Trophoblast cell (in vitro differentiated cells and primary cell): ENCODE data around the gene AFF2.

Experiments used
- DNase-seq, 2 donors: peaks; one replicate each; pipeline ENCODE4 v3.0.0-alpha.2; 2016
- H2AFZ ChIP-seq: 2 replicates; pipeline ENCODE4 v1.6.1; 2013; ENCODE audit warnings: low read length, moderate library complexity, mild to moderate bottlenecking; ENCODE audit not compliant: insufficient read depth, poor library complexity
- H2AK5ac ChIP-seq: 2 replicates; pipeline ENCODE4 v1.6.1; 2013; ENCODE audit warnings: mild to moderate bottlenecking, low read length
- H2BK120ac ChIP-seq: 2 replicates; pipeline ENCODE4 v1.6.1; 2013; ENCODE audit warnings: low read length, mild to moderate bottlenecking, moderate library complexity; ENCODE audit not compliant: insufficient read depth, poor library complexity
- H2BK12ac ChIP-seq: 2 replicates; pipeline ENCODE4 v1.6.1; 2013; ENCODE audit warnings: mild to moderate bottlenecking, low read length, moderate library complexity
- H2BK5ac ChIP-seq: 2 replicates; pipeline ENCODE4 v1.6.1; 2013; ENCODE audit warnings: low read length, low read depth, moderate library complexity, mild to moderate bottlenecking; ENCODE audit not compliant: poor library complexity
- H3K14ac ChIP-seq: 2 replicates; pipeline ENCODE4 v1.6.1; 2013; ENCODE audit warnings: mild to moderate bottlenecking, low read length
- H3K18ac ChIP-seq: 2 replicates; pipeline ENCODE4 v1.6.1; 2013; ENCODE audit warnings: mild to moderate bottlenecking, low read length
- H3K23ac ChIP-seq: 2 replicates; pipeline ENCODE4 v1.6.1; 2013; ENCODE audit warnings: low read length
- H3K27ac ChIP-seq: 2 replicates; pipeline ENCODE4 v1.5.1; 2013; ENCODE audit warnings: low read depth, mild to moderate bottlenecking, inconsistent platforms, low read length, moderate library complexity
- H3K27me3 ChIP-seq: 2 replicates; pipeline ENCODE4 v1.6.1; 2013; ENCODE audit warnings: inconsistent platforms, mild to moderate bottlenecking, low read length, moderate library complexity; ENCODE audit not compliant: insufficient read depth
- H3K36me3 ChIP-seq, 2 experiments: 1 replicate in 1 of 2; 2 replicates in 1 of 2; pipeline ENCODE4 v1.6.1; 2013; ENCODE audit warnings: low read length in 2 of 2, mild to moderate bottlenecking in 2 of 2, moderate library complexity in 1 of 2; ENCODE audit not compliant: insufficient read depth in 2 of 2, control insufficient read depth in 1 of 2
- H3K4ac ChIP-seq: 2 replicates; pipeline ENCODE4 v1.6.1; 2013; ENCODE audit warnings: low read depth, mild to moderate bottlenecking, low read length, moderate library complexity
- H3K4me1 ChIP-seq, 2 experiments: 1 replicate in 1 of 2; 2 replicates in 1 of 2; pipeline ENCODE4 v1.6.1; 2013; ENCODE audit warnings: low read length in 2 of 2, mild to moderate bottlenecking in 2 of 2, moderate library complexity in 1 of 2; ENCODE audit not compliant: insufficient read depth in 2 of 2, control insufficient read depth in 1 of 2
- H3K4me2 ChIP-seq: 2 replicates; pipeline ENCODE4 v1.6.1; 2013; ENCODE audit warnings: inconsistent platforms, mild to moderate bottlenecking, low read length, moderate library complexity
- H3K4me3 ChIP-seq: 2 replicates; pipeline ENCODE4 v1.5.1; 2013; ENCODE audit warnings: mild to moderate bottlenecking, low read depth, low read length, inconsistent platforms
- H3K79me1 ChIP-seq: one replicate; pipeline ENCODE4 v1.6.1; 2013; ENCODE audit warnings: low read length
- H3K79me2 ChIP-seq: 2 replicates; pipeline ENCODE4 v1.6.1; 2013; ENCODE audit warnings: low read length, mild to moderate bottlenecking; ENCODE audit not compliant: control insufficient read depth, insufficient read depth, poor library complexity
- H3K9ac ChIP-seq: 2 replicates; pipeline ENCODE4 v1.6.1; 2013; ENCODE audit warnings: mild to moderate bottlenecking, low read length
- H3K9me3 ChIP-seq: 2 replicates; pipeline ENCODE4 v1.6.1; 2013; ENCODE audit warnings: low read depth, mild to moderate bottlenecking, control low read depth, inconsistent platforms, low read length; ENCODE audit not compliant: insufficient read depth
- H4K12ac ChIP-seq: 2 replicates; pipeline ENCODE4 v1.6.1; 2013; ENCODE audit warnings: low read depth, mild to moderate bottlenecking, low read length, moderate library complexity
- H4K8ac ChIP-seq: 2 replicates; pipeline ENCODE4 v1.6.1; 2013; ENCODE audit warnings: low read depth, mild to moderate bottlenecking, low read length, moderate library complexity
- H4K91ac ChIP-seq: one replicate; pipeline ENCODE4 v1.6.1; 2013; ENCODE audit warnings: low read depth, mild to moderate bottlenecking, low read length, moderate library complexity
- WGBS: extraction: QIAGEN DNeasy Blood & Tissue Kit; methylation state at CpG from one replicate; pipeline ENCODE4 v1.1.7; 2013; ENCODE audit warnings: missing lambda C conversion rate; ENCODE audit not compliant: insufficient read length, insufficient coverage; ENCODE audit errors: extremely low coverage; 5-methylcytosine and 5-hydroxymethylcytosine counted together

The AFF2 gene

DNA sequence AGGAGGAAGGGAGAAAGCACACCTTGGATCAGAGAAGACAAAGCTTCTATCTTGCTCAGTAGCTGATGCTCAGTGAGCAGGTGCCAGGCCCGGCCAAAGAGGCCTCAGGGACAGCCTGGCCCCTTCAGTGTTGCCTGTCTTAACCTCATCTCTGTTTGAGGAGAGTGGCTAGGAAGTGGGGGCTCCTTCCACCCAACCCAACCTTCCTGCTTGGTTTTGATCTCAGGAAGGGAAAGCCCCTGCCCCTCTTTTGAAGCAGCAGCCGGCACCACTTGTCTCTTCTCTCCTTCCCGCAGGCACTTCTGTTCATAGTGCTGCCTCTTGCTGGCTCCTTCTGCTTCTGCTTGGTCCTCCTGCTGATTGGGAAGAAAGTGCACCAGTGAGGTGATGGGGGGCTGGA is 2.4 kb upstream of the AFF2 start:
- Histone ChIP-seq H2AFZ (no peak overlapping the region), H3K4ac (no peak overlapping the region), H2BK5ac (no peak overlapping the region), H3K36me3 (no peaks in the 10 kb centered on the region), H4K8ac (no peak overlapping the region), H3K79me1 (no peaks in the 10 kb centered on the region), H3K4me1 (no peaks in the 10 kb centered on the region), H3K27ac (no peak overlapping the region), H3K18ac (no peak overlapping the region), H3K4me2 (no peak overlapping the region), H2BK120ac (no peak overlapping the region), H4K12ac (no peak overlapping the region), H2BK12ac (no peak overlapping the region), H3K79me2 (no peaks in the 10 kb centered on the region), H4K91ac (no peak overlapping the region), H3K23ac (no peak overlapping the region), H3K27me3 (no peaks in the 10 kb centered on the region), H3K9ac (no peak overlapping the region), H3K14ac (no peak overlapping the region), H3K4me3 (no peak overlapping the region), H3K9me3 (no peaks in the 10 kb centered on the region), H2AK5ac (no peak overlapping the region)
- DNase-seq: no peak
- WGBS: no CpG with 5 or more reads among the region's 3 CpGs

DNA sequence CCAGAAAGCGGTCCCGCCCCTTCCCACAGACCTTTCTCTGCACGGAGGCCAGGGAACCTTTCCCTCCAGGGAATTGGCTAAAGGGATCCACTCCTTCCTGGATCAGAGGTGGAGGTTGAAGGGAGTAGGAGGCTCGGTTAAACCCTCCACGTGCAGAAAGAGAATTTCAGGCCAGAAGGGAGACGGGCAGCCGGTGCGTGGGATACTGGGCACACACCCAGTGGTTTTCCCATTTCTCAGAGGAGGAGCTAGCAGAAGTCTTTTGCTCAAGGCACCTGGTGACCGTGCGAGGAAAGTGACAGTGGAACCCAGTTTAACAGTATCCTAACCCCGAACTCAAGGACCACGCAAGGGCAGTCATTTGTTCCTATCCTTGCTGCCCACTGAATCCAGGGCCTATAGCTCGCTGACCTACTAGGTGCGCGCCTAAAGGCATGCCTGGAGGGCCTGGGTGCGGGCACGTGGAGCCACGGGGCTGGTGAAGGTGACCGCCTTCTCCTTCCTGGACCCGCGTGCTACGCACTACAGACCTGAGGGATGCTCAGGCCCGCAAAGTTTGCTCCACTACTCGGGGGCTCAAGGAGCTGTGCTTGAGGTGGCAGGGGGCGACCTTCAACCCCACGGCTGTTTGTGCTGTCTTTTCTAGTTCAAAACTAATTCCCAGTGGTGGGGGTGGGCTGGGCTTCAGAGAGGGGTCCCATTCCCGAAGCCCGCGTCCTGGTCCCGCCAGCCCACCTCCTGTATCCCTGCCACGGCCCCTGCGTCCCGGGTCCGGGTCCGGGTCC is 587 bp upstream of the AFF2 start:
- H3K14ac ChIP-seq: no peak overlapping the region
- peak overlapping the region; percentile 60 for H3K4me2 ChIP-seq
- no peak overlapping the region for H3K27ac ChIP-seq
- no peak overlapping the region for H3K18ac ChIP-seq
- H2BK5ac ChIP-seq: no peak overlapping the region
- DNase-seq: no peak
- H4K8ac ChIP-seq: no peak overlapping the region
- no peaks in the 10 kb centered on the region for H3K79me1 ChIP-seq
- H3K4me1 ChIP-seq: peaks cover 0 to 2% of the 10 kb centered on the region in 2 experiments
- H3K4me3 ChIP-seq: no peak overlapping the region
- H3K23ac ChIP-seq: no peak overlapping the region
- H2AFZ ChIP-seq: no peak overlapping the region
- no peak overlapping the region for H2BK12ac ChIP-seq
- H2BK120ac ChIP-seq: no peak overlapping the region
- no peaks in the 10 kb centered on the region for H3K79me2 ChIP-seq
- no peak overlapping the region for H4K12ac ChIP-seq
- WGBS: no CpG with 5 or more reads among the region's 35 CpGs
- H2AK5ac ChIP-seq: no peak overlapping the region
- no peaks in the 10 kb centered on the region for H3K9me3 ChIP-seq
- H4K91ac ChIP-seq: no peak overlapping the region
- no peak overlapping the region for H3K4ac ChIP-seq
- no peaks in the 10 kb centered on the region for H3K36me3 ChIP-seq
- no peaks in the 10 kb centered on the region for H3K27me3 ChIP-seq
- H3K9ac ChIP-seq: no peak overlapping the region

DNA sequence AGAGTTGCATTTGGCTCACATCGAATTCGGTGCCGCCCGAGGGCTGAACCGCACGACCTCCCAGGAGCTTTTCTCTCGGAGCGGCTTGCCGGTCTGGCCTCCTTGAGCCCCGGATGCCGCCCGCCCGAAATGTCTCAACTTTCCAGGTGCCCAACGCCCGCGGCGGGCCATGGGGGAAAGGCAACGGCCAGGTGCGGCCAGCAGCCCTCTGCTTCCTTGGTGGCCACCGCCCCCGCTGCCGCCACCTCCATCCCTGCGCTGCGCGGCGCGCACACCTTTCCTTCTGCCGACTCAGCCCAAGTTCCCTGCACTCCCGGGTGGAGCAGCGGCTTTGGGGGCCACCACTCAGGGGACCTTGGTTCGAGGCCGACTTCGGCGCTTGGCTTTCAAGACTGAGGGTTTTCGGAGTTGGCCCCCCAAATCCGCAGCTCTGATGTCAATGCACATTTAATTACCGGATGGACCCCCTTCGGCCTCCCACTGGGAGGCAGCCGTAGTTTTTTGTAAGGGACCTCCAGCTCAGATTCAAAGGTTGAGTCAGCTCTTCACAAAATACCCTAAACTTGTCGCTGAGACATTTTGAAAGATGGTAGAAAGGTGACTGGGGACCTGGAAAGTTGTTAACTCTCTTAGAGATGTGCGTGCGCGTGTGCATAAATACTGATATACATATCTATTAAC is 1.1 kb downstream of the AFF2 start:
- no peak for DNase-seq
- Histone ChIP-seq H3K9me3 (no peaks in the 10 kb centered on the region), H3K4me3 (peak overlapping the region; percentile 74), H3K79me1 (no peaks in the 10 kb centered on the region), H2AK5ac (no peak overlapping the region), H2BK120ac (no peak overlapping the region), H3K18ac (no peak overlapping the region), H3K4ac (no peak overlapping the region), H3K23ac (no peak overlapping the region), H3K4me1 (peaks cover 0 to 2% of the 10 kb centered on the region in 2 experiments), H3K14ac (no peak overlapping the region), H3K9ac (no peak overlapping the region), H2BK12ac (no peak overlapping the region), H3K27me3 (no peaks in the 10 kb centered on the region), H3K27ac (no peak overlapping the region), H3K36me3 (no peaks in the 10 kb centered on the region), H4K12ac (no peak overlapping the region), H2BK5ac (no peak overlapping the region), H4K91ac (no peak overlapping the region), H2AFZ (no peak overlapping the region), H3K4me2 (peak overlapping the region; percentile 78), H3K79me2 (no peaks in the 10 kb centered on the region), H4K8ac (no peak overlapping the region)
- no CpG with 5 or more reads among the region's 43 CpGs for WGBS

DNA sequence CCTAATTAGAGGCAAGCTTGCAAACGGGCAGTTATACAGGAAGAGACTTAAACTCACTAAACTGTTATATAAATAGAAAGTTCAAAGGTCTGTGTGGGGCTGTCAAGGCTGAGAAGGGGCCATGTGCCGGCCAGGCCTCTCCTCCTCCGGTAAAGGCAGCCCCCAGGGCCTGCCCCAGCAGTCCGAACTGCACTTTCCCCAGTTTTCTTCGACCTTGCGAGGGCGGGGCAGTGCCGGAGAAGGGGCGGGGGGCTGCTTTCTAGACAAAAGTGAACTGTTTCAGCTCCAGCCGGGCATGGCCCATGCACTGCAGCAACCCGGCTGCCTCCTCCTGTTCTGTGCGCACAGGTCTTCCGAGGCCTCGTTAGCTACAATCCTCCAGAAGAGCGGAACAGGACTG is 4.1 kb downstream of the AFF2 start:
- H2AFZ ChIP-seq: no peak overlapping the region
- no peak overlapping the region for H3K14ac ChIP-seq
- no peak overlapping the region for H2BK12ac ChIP-seq
- H2AK5ac ChIP-seq: no peak overlapping the region
- no peak overlapping the region for H2BK120ac ChIP-seq
- no peak overlapping the region for H3K23ac ChIP-seq
- no peak overlapping the region for H3K18ac ChIP-seq
- no peak overlapping the region for H4K12ac ChIP-seq
- no peak overlapping the region for H3K4ac ChIP-seq
- no peak overlapping the region for H3K27ac ChIP-seq
- H3K4me1 ChIP-seq: peaks cover 0 to 2% of the 10 kb centered on the region in 2 experiments
- H3K79me1 ChIP-seq: no peaks in the 10 kb centered on the region
- H3K9ac ChIP-seq: no peak overlapping the region
- no peaks in the 10 kb centered on the region for H3K9me3 ChIP-seq
- no peak overlapping the region for H4K91ac ChIP-seq
- H3K27me3 ChIP-seq: no peaks in the 10 kb centered on the region
- H2BK5ac ChIP-seq: no peak overlapping the region
- no CpG with 5 or more reads among the region's 15 CpGs for WGBS
- H3K79me2 ChIP-seq: no peaks in the 10 kb centered on the region
- H3K4me2 ChIP-seq: no peak overlapping the region
- no peak overlapping the region for H4K8ac ChIP-seq
- H3K4me3 ChIP-seq: no peak overlapping the region
- no peaks in the 10 kb centered on the region for H3K36me3 ChIP-seq
- DNase-seq: no peak
